Lower lobe of right lung (tissue), 2 donors: ENCODE measurements around the gene SLCO1B3. TPM values are rescaled to one million over a fixed set of nuclear protein-coding genes. Genes with fewer than 3 reads are reported as not detected.

Experiments used
- ATAC-seq, 2 donors: fragments of 200-7000 bp; cut with Tn5 transposase; one replicate each; pipeline ENCODE4 v1.9.1; 2020 to 2022; ENCODE audit warnings: mild to moderate bottlenecking in 2 of 2, moderate library complexity in 2 of 2
- DNase-seq: peaks from one replicate; pipeline ENCODE4 v3.0.0-alpha.2; 2020
- H3K27ac ChIP-seq: fragments of 200-600 bp; one replicate; pipeline ENCODE4 v1.8.0; 2022
- H3K27me3 ChIP-seq: fragments of 200-600 bp; one replicate; pipeline ENCODE4 v1.8.0; 2022; ENCODE audit warnings: low read depth
- H3K36me3 ChIP-seq: fragments of 200-600 bp; one replicate; pipeline ENCODE4 v1.8.0; 2022; ENCODE audit warnings: mild to moderate bottlenecking
- H3K4me1 ChIP-seq: fragments of 200-600 bp; one replicate; pipeline ENCODE4 v1.8.0; 2022
- H3K4me3 ChIP-seq: fragments of 200-600 bp; one replicate; pipeline ENCODE4 v1.8.0; 2022; ENCODE audit warnings: mild to moderate bottlenecking
- H3K9me3 ChIP-seq: fragments of 200-600 bp; one replicate; pipeline ENCODE4 v1.8.0; 2022
- CTCF ChIP-seq: fragments of 200-600 bp; IDR thresholded peaks from one replicate; pipeline ENCODE4 v1.8.0; 2022; ENCODE audit warnings: antibody characterized with exemption, mild to moderate bottlenecking
- intact Hi-C: fragments of 100-400 bp; cut with DNase I; formaldehyde crosslinking; loops from one replicate; pipeline ENCODE4 v1.11.0; 2022
- total RNA-seq: library from RNA; stranded (reverse); fragmentation: NEBNext Ultra II Directional; extraction: Animal tissue kit (Norgen Biotek cat#: 25700); gene quantifications from one replicate; pipeline ENCODE4 v1.2.1, GENCODE V29; 2021
- donor health status: DM: no; HTN: yes; CAD: no; lungs with severe emphysema.

Gene SLCO1B3
- total RNA-seq, 1 donor from 2014 or later: not detected

- intact Hi-C loops: no loop called here
- Histone ChIP-seq H3K9me3 (no peaks in the 10 kb centered on the region), H3K36me3 (no peaks in the 10 kb centered on the region), H3K4me1 (no peaks in the 10 kb centered on the region), H3K27ac (no peak overlapping the region), H3K4me3 (no peak overlapping the region), H3K27me3 (no peaks in the 10 kb centered on the region)
- no peak for TF ChIP-seq CTCF
- ATAC-seq (no peak), DNase-seq (no peak)
These were observed 74.6 kb downstream of the SLCO1B3 start for GRCh38 chr12:20885116-20885515.

DNA sequence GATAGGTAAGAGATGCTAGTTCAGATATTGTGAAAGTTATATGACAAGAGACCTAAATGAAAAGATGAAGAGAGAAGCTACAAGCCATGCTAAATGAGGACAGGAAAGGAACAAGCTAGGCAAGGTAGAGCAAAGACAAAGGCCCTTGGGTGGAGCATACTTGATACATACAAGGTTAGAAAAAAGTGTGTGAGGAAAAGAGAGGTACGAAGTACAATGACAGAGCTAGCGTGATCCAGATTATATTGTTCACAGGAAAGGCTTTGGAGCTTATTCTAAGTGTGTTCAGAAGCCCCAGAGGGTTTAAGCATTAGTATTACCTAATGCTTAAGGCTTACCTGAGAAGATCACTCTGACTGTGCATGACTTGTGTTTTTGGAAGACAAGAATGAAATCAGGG is 75.0 kb downstream of the SLCO1B3 start:
- Histone ChIP-seq H3K4me3 (no peak overlapping the region), H3K36me3 (no peaks in the 10 kb centered on the region), H3K9me3 (no peaks in the 10 kb centered on the region), H3K27ac (no peak overlapping the region), H3K4me1 (no peaks in the 10 kb centered on the region), H3K27me3 (no peaks in the 10 kb centered on the region)
- no peak for TF ChIP-seq CTCF
- intact Hi-C loops: no loop called here
- DNase-seq (no peak), ATAC-seq (no peak)

- no peaks in the 10 kb centered on the region for H3K4me1 ChIP-seq
- H3K4me3 ChIP-seq: no peak overlapping the region
- no peaks in the 10 kb centered on the region for H3K27me3 ChIP-seq
- no peaks in the 10 kb centered on the region for H3K9me3 ChIP-seq
- no peak overlapping the region for H3K27ac ChIP-seq
- intact Hi-C loops: no loop called here
- no peaks in the 10 kb centered on the region for H3K36me3 ChIP-seq
- ATAC-seq (no peak), DNase-seq (no peak)
- no peak for TF ChIP-seq CTCF
These were observed 106.8 kb downstream of the SLCO1B3 start for GRCh38 chr12:20917269-20917668.

GRCh38 chr12:20917819-20918218 is 107.3 kb downstream of the SLCO1B3 start:
- Histone ChIP-seq H3K27me3 (no peaks in the 10 kb centered on the region), H3K36me3 (no peaks in the 10 kb centered on the region), H3K9me3 (no peaks in the 10 kb centered on the region), H3K4me3 (no peak overlapping the region), H3K27ac (no peak overlapping the region), H3K4me1 (no peaks in the 10 kb centered on the region)
- no peak for TF ChIP-seq CTCF
- ATAC-seq (no peak), DNase-seq (no peak)
- intact Hi-C loops: no loop called here

DNA sequence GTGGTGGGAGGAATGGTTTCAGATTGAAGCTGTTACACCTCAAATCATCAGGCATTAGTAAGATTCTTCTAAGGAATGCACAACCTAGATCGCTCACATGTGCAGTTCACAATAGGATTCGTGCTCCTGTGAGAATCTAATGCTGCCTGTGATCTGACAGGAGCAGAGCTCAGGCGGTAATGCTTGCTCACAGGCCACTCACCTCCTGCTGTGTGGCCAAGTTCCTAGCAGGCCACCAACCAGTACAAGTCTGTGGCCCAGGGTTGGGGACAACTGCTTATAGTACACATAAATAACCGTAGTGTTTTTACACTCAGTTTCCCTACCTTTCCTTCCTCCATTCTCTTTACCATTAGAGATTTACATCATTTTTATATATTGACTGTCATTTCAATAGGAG is 121.4 kb downstream of the SLCO1B3 start:
- Histone ChIP-seq H3K4me1 (no peaks in the 10 kb centered on the region), H3K4me3 (no peak overlapping the region), H3K9me3 (no peaks in the 10 kb centered on the region), H3K27ac (no peak overlapping the region), H3K27me3 (no peaks in the 10 kb centered on the region), H3K36me3 (no peaks in the 10 kb centered on the region)
- no peak for TF ChIP-seq CTCF
- intact Hi-C loops: no loop called here
- ATAC-seq: no peak
- no peak for DNase-seq

GRCh38 chr12:20946732-20947131 is 136.2 kb downstream of the SLCO1B3 start:
- intact Hi-C loops: no loop called here
- no peak overlapping the region for H3K4me3 ChIP-seq
- peak in 1 of 2 donors; percentile 42 for ATAC-seq
- no peaks in the 10 kb centered on the region for H3K36me3 ChIP-seq
- no peaks in the 10 kb centered on the region for H3K27me3 ChIP-seq
- no peak for DNase-seq
- no peak overlapping the region for H3K27ac ChIP-seq
- H3K9me3 ChIP-seq: no peaks in the 10 kb centered on the region
- peak; percentile 28 for TF ChIP-seq CTCF
- H3K4me1 ChIP-seq: no peaks in the 10 kb centered on the region
